ENCODE results near the gene PDE6H. TPM values are rescaled to one million over a fixed set of nuclear protein-coding genes. Genes with fewer than 3 reads are reported as not detected.

The PDE6H gene
- total RNA-seq, 1 donor from 2014 or later, result not detected

DNA sequence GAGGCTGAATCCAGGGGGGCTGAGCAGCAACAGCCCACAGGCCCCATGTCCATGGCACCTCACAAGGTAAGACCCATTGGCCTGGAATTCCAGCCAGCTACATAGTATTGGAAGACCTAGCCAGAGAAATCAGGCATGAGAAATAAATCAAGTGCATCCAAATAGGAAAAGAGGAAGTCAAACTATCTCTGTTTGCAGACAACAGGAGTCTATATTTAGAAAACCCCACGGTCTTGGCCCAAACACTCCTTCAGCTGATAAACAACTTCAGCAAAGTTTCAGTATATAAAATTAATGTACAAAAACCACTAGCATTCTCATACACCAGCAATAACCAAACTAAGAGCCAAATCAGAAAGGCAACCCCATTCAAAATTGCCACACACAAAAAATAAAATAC lies 16.9 kb downstream of the PDE6H start:
- no peaks in the 10 kb centered on the region for H3K9me3 Mint-ChIP-seq (ENCODE audit: unreplicated experiment)
- no peaks in the 10 kb centered on the region for H3K36me3 Mint-ChIP-seq (ENCODE audit: unreplicated experiment)
- no peak overlapping the region for H3K27ac Mint-ChIP-seq (ENCODE audit: unreplicated experiment)
- no peak overlapping the region for H3K4me3 Mint-ChIP-seq (ENCODE audit: unreplicated experiment)
- TF ChIP-seq, protein P1, sequence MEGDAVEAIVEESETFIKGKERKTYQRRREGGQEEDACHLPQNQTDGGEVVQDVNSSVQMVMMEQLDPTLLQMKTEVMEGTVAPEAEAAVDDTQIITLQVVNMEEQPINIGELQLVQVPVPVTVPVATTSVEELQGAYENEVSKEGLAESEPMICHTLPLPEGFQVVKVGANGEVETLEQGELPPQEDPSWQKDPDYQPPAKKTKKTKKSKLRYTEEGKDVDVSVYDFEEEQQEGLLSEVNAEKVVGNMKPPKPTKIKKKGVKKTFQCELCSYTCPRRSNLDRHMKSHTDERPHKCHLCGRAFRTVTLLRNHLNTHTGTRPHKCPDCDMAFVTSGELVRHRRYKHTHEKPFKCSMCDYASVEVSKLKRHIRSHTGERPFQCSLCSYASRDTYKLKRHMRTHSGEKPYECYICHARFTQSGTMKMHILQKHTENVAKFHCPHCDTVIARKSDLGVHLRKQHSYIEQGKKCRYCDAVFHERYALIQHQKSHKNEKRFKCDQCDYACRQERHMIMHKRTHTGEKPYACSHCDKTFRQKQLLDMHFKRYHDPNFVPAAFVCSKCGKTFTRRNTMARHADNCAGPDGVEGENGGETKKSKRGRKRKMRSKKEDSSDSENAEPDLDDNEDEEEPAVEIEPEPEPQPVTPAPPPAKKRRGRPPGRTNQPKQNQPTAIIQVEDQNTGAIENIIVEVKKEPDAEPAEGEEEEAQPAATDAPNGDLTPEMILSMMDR (IDR thresholded peaks at IDR 0.05; ENCODE audit: partially characterized antibody, unreplicated experiment), result no peak
- DNase-seq, result no peak
- H3K27me3 Mint-ChIP-seq (ENCODE audit: unreplicated experiment), result no peaks in the 10 kb centered on the region
- H3K4me1 Mint-ChIP-seq (ENCODE audit: low read depth, unreplicated experiment), result no peaks in the 10 kb centered on the region

DNA sequence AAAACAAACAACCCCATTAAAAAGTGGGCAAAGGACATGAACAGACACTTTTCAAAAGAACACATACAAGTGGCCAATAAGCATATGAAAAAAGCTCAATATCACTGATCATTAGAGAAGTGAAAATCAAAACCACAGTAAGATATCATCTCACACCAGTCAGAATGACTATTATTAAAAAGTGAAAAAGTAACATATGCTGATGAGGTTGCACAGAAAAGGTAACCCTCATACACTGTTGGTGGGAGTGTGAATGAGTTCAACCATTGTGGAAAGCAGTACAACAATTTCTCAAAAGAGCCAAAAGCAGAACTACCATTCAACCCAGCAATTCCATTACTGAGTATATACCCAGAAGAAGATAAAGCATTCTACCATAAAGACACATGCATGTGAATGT lies 18.2 kb downstream of the PDE6H start:
- no peaks in the 10 kb centered on the region for H3K9me3 Mint-ChIP-seq (ENCODE audit: unreplicated experiment)
- H3K27ac Mint-ChIP-seq (ENCODE audit: unreplicated experiment), result no peak overlapping the region
- H3K36me3 Mint-ChIP-seq (ENCODE audit: unreplicated experiment), result no peaks in the 10 kb centered on the region
- H3K27me3 Mint-ChIP-seq (ENCODE audit: unreplicated experiment), result no peaks in the 10 kb centered on the region
- no peak for DNase-seq
- TF ChIP-seq, protein P1 (IDR thresholded peaks at IDR 0.05; ENCODE audit: partially characterized antibody, unreplicated experiment), result no peak
- H3K4me3 Mint-ChIP-seq (ENCODE audit: unreplicated experiment), result no peak overlapping the region
- no peaks in the 10 kb centered on the region for H3K4me1 Mint-ChIP-seq (ENCODE audit: low read depth, unreplicated experiment)

DNA sequence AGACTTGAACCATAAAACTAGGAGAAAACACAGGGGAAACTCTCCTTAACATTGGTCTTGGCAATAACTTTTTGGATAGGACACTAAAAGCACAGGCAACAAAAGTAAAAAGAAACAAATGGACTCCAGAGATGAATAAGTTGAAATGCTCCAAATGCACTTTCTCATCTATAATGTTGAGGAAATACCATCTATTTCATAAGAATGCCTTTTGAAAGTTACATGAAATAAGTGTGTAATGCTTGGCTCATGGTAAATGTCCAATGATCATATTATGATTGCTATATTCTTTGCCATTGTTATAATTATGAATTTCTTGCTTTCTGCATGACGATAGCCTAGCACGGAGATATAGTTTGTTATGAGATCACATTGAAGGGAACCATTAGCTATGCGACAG lies 19.8 kb downstream of the PDE6H start:
- H3K27ac Mint-ChIP-seq (ENCODE audit: unreplicated experiment), result no peak overlapping the region
- no peak overlapping the region for H3K4me3 Mint-ChIP-seq (ENCODE audit: unreplicated experiment)
- no peaks in the 10 kb centered on the region for H3K27me3 Mint-ChIP-seq (ENCODE audit: unreplicated experiment)
- H3K4me1 Mint-ChIP-seq (ENCODE audit: low read depth, unreplicated experiment), result no peaks in the 10 kb centered on the region
- TF ChIP-seq, protein P1 (IDR thresholded peaks at IDR 0.05; ENCODE audit: partially characterized antibody, unreplicated experiment), result no peak
- DNase-seq, result no peak
- no peaks in the 10 kb centered on the region for H3K9me3 Mint-ChIP-seq (ENCODE audit: unreplicated experiment)
- H3K36me3 Mint-ChIP-seq (ENCODE audit: unreplicated experiment), result no peaks in the 10 kb centered on the region

DNA sequence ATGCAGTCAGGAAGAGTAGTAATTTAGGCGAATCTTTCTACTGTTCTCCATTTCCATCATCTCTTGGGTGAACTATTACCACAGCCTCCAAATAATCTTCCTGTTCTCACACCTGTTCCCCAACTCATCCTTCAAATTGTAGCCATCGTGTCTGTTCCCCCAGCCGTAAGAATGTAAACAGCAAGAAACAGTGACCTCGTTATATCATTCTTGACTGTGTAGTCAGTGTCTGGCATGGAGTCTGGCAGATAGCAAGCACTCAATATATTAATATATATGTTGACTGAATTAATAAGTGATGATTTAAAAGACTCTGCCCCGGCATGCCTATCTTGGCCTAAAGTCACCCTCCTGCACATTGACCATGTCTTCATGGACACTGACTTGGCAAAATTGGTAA lies 20.3 kb downstream of the PDE6H start:
- no peaks in the 10 kb centered on the region for H3K9me3 Mint-ChIP-seq (ENCODE audit: unreplicated experiment)
- TF ChIP-seq, protein P1 (IDR thresholded peaks at IDR 0.05; ENCODE audit: partially characterized antibody, unreplicated experiment), result no peak
- H3K27me3 Mint-ChIP-seq (ENCODE audit: unreplicated experiment), result no peaks in the 10 kb centered on the region
- no peaks in the 10 kb centered on the region for H3K4me1 Mint-ChIP-seq (ENCODE audit: low read depth, unreplicated experiment)
- no peak overlapping the region for H3K4me3 Mint-ChIP-seq (ENCODE audit: unreplicated experiment)
- H3K36me3 Mint-ChIP-seq (ENCODE audit: unreplicated experiment), result no peaks in the 10 kb centered on the region
- DNase-seq, result no peak
- H3K27ac Mint-ChIP-seq (ENCODE audit: unreplicated experiment), result no peak overlapping the region

DNA sequence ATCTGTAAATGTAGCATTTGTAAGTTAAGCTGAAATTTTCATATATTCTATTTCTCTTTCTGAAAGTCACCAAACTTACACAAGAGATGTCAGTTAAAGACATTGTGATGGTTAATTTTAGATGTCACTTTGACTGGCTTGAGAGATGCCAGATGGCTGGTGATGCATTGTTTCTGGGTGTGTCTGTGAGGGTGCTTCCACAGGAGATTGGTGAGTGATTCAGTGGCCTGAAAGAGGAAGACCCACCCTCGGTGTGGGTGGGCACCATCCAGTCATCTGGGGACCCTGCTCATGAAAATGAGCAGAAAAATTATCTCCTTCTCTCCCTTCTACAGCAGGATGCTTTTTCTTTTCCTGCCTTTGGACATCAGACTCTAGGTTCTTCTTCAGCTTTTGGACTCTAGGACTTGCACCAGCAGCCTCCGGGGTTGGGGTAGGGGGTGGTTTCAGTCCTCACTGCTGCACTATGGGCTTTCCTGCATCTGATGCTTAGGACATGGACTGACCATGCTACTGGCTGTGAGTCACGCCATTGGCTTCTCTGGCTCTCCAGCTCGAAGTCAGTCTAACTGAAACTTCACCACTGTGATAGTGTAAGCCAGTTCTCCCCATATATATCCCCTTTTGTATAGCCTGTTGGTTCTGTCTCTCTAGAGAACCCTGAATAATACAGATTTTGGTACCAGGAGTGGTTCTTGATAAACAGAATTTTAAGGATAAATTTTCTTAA lies 20.9 kb downstream of the PDE6H start:
- DNase-seq, result no peak
- H3K4me1 Mint-ChIP-seq (ENCODE audit: low read depth, unreplicated experiment), result no peaks in the 10 kb centered on the region
- H3K4me3 Mint-ChIP-seq (ENCODE audit: unreplicated experiment), result no peak overlapping the region
- H3K27ac Mint-ChIP-seq (ENCODE audit: unreplicated experiment), result no peak overlapping the region
- no peaks in the 10 kb centered on the region for H3K9me3 Mint-ChIP-seq (ENCODE audit: unreplicated experiment)
- H3K27me3 Mint-ChIP-seq (ENCODE audit: unreplicated experiment), result no peaks in the 10 kb centered on the region
- no peaks in the 10 kb centered on the region for H3K36me3 Mint-ChIP-seq (ENCODE audit: unreplicated experiment)
- TF ChIP-seq, protein P1 (IDR thresholded peaks at IDR 0.05; ENCODE audit: partially characterized antibody, unreplicated experiment), result no peak

Measured in glutamatergic neuron (in vitro differentiated cells).